GM19324 (cell line): ENCODE measurements around the gene JPH2.
"Not testable (repeated sequence)": the region's sequence is repeated elsewhere in the genome, so short reads cannot be mapped to it uniquely, and the experiment has no call there.

ENCODE experiments used
- ATAC-seq: cut with Tn5 transposase; IDR thresholded peaks from one replicate; pipeline ENCODE4 v1.9.1; 2021; ENCODE audit warnings: mild to moderate bottlenecking, moderate library complexity; ENCODE audit not compliant: unreplicated experiment, low FRiP score

Gene JPH2

GRCh38 chr20:44187054-44187771 lies at the start of gene JPH2:
TSS of gene JPH2 (minus strand) at chr20:44187188. CDS start at chr20:44186705, 483 bp downstream.
- no peak for ATAC-seq

- ATAC-seq: no peak
Measured at GRCh38 chr20:44235702-44236101, 48.7 kb upstream of the JPH2 start.

- ATAC-seq: no peak
Measured at GRCh38 chr20:44234566-44235317, 47.8 kb upstream of the JPH2 start.

- ATAC-seq: no peak
Measured at GRCh38 chr20:44233436-44234016, 46.5 kb upstream of the JPH2 start.

DNA sequence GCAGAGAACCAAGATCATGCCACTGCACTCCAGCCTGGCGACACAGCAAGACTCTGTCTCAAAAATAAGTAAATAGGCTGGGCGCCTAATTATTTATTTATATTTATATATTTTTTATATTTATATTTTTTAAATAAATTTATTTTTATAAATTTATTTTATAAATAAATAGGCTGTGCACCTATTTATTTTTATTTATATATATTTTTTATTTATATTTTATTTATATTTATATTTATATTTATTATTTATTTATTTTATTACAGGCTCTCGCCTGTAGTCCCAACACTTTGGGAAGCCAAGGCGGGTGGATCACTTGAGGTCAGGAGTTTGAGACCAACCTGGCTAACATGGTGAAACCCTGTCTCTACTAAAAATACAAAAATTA lies 45.5 kb upstream of the JPH2 start:
- not testable (repeated sequence) for ATAC-seq

DNA sequence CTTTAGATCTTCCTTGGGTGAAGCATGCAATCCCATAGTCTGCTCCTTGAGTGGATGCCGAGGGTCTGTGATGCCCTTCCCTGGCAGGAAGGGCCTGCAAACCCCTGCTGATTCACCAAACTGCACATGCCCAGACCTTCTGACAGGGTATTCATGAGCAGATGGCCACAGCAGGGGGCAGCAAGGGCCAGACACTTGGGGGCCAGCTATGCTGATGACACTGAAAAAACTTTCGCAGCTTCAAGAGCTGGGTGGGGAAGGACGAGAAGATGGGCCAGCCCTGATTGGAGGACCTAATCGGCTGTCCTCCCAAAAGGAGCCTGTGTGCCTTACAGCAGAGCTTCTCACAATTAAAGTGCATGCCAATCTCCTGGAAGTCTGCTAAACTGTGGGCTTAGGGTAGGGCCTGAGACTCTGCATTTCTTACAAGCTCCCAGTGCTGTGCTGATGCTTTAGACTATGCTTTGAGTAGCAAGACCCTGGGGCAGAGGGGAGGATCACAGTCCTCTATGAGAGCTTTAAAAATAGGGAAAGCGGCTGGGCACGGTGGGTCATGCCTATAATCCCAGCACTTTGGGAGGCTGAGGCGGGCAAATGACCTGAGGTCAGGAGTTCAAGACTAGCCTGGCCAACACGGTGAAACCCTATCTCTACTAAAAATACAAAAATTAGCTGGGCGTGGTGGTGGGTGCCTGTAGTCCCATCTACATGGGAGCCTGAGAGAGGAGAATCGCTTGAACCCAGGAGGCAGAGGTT lies 44.9 kb upstream of the JPH2 start:
- no peak for ATAC-seq

- ATAC-seq: no peak
Measured at GRCh38 chr20:44231193-44231592, 44.2 kb upstream of the JPH2 start.

GRCh38 chr20:44228465-44229258 lies 41.7 kb upstream of the JPH2 start:
- no peak for ATAC-seq

GRCh38 chr20:44224637-44225036 lies 37.6 kb upstream of the JPH2 start:
- no peak for ATAC-seq

DNA sequence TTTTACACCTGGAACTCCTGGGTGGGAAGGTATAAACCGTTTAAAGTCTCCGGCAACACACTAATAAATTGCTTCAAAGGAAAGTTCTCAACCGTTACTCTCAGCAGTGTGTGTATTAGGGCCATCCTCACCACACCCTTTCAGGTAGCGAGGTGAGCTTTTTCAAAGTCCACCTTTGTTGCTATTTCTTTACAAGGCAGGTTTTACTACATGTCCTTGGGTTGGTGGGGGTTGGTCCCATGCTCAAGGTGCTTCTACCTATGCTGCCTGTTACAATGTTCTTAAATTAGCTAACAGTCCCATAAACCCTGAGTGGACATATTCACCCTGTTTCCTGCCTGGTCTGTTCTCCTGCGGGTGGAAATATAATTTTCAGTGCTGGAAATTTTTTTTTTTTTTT lies 36.7 kb upstream of the JPH2 start:
- ATAC-seq: no peak

- ATAC-seq: no peak
Measured at GRCh38 chr20:44222633-44223368, 35.8 kb upstream of the JPH2 start.

GRCh38 chr20:44222027-44222426 lies 35.0 kb upstream of the JPH2 start:
- ATAC-seq: no peak

GRCh38 chr20:44221368-44221954 lies 34.5 kb upstream of the JPH2 start:
- ATAC-seq: no peak

GRCh38 chr20:44219791-44220190 lies 32.8 kb upstream of the JPH2 start:
- ATAC-seq: no peak

- ATAC-seq: no peak
Measured at GRCh38 chr20:44219170-44219730, 32.3 kb upstream of the JPH2 start.

DNA sequence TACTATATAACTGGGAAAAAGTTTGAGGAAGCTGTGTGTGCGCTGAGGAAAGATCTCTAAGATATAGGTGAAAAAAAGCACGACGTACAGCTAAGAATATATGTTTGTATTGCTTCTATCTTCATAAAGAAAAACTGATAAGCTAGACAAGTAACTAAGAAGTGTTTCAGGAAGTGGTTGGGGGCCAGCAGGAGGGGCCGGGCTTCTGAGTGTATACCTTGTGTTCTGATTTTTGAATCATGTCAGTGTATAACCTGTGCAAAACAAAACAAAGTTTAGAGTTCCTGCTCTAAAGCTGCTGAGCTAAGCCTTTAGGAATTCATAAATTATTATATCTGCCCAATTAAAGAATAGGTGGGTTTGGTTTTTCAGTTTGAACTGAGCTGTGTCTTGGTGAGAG lies 31.5 kb upstream of the JPH2 start:
- no peak for ATAC-seq

DNA sequence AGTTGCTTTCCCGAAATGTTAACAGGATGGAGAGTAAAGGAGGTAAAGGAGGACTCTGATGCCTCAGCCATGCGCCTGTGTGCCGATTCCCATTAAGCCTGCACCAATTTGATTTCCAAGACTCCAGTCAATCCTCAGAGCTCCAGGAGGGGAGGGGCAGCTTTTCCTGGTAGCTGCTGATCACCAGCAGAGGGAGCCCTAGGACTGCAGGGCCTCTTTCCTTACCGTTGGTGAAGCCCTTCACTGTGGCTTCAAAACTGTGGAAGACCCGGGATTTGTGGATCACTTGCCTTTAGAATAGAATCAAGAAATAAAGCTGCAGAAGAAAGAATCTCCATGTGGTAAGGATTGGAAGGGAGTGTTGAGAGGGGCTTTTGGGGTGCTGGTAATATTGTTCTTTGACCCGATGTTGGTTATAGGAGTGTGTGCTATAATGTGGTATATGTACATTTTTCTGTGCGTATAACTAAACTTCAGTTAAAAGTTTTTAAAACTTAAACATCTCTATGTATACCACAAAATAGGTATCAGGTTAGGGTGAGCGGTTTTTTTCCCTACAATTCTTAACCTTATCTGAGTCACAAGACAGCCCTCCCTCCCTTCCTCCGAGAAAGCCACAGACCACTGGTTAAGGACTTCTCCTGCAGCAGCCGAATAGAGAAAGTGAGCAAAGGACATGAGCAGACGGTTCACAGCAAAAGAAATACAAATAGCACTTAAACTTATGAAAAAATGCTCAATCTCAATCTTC lies 30.5 kb upstream of the JPH2 start:
- no peak for ATAC-seq

GRCh38 chr20:44215125-44215524 lies 28.1 kb upstream of the JPH2 start:
- no peak for ATAC-seq
